Activated CD8-positive, alpha-beta T cell treated with anti-CD3 and anti-CD28 coated beads, Interleukin-2, amount 10 ng/mL, durations not matched to agents 7 days and 5 days (primary cell): ENCODE results near the gene TRIM63. TPM values are rescaled to one million over a fixed set of nuclear protein-coding genes. Genes with fewer than 3 reads are reported as not detected.
A peak's percentile ranks its signal among the peaks of the same experiment; 100 is the strongest.

Experiments used
- ATAC-seq: fragments of 150-1000 bp; cut with Tn5 transposase; one replicate; pipeline ENCODE4 v1.10.0; 2021; ENCODE audit warnings: moderate library complexity
- CTCF ChIA-PET: fragments of 350-600 bp; sonication (Branson Sonifier 250); formaldehyde crosslinking; loops from one replicate; lab custom pipeline; 2021; ENCODE audit warnings: antibody characterized with exemption; lab: Charles Lee
- POLR2A ChIA-PET: fragments of 350-600 bp; sonication (Branson Sonifier 250); formaldehyde crosslinking; loops from one replicate; lab custom pipeline; 2021; ENCODE audit warnings: antibody characterized with exemption; lab: Charles Lee
- DNase-seq: peaks from one replicate; pipeline ENCODE4 v3.0.0-alpha.2; 2020
- H3K27ac Mint-ChIP-seq: one replicate; pipeline ENCODE4 v1.8.0; 2021; ENCODE audit warnings: mild to moderate bottlenecking, mixed read lengths
- H3K27me3 Mint-ChIP-seq: one replicate; pipeline ENCODE4 v1.8.0; 2021; ENCODE audit warnings: low read depth, mixed read lengths
- H3K36me3 Mint-ChIP-seq: one replicate; pipeline ENCODE4 v1.8.0; 2021; ENCODE audit warnings: low read depth, mixed read lengths
- H3K4me1 Mint-ChIP-seq: one replicate; pipeline ENCODE4 v1.8.0; 2021; ENCODE audit warnings: low read depth, mixed read lengths
- H3K4me3 Mint-ChIP-seq: one replicate; pipeline ENCODE4 v1.8.0; 2021; ENCODE audit warnings: mild to moderate bottlenecking, mixed read lengths
- H3K9me3 Mint-ChIP-seq: one replicate; pipeline ENCODE4 v1.8.0; 2022; ENCODE audit warnings: mixed read lengths; ENCODE audit not compliant: insufficient read depth
- total RNA-seq, 2 experiments: library from RNA; stranded (reverse); gene quantifications; one replicate each; pipeline ENCODE4 v1.2.3, GENCODE V29; 2021

The TRIM63 gene
- total RNA-seq, 2 experiments from 2014 or later = 0.23 TPM; not detected in 1

- ATAC-seq = no peak
- CTCF ChIA-PET = no interaction called here
- Mint-ChIP-seq H3K27ac (no peak overlapping the region), H3K4me1 (peaks cover 15% of the 10 kb centered on the region), H3K36me3 (no peaks in the 10 kb centered on the region), H3K4me3 (no peak overlapping the region), H3K27me3 (peaks cover 27% of the 10 kb centered on the region), H3K9me3 (no peaks in the 10 kb centered on the region)
- POLR2A ChIA-PET = no interaction called here
- no peak for DNase-seq
These were observed 36.2 kb downstream of the TRIM63 start for GRCh38 chr1:26031196-26031595.

DNA sequence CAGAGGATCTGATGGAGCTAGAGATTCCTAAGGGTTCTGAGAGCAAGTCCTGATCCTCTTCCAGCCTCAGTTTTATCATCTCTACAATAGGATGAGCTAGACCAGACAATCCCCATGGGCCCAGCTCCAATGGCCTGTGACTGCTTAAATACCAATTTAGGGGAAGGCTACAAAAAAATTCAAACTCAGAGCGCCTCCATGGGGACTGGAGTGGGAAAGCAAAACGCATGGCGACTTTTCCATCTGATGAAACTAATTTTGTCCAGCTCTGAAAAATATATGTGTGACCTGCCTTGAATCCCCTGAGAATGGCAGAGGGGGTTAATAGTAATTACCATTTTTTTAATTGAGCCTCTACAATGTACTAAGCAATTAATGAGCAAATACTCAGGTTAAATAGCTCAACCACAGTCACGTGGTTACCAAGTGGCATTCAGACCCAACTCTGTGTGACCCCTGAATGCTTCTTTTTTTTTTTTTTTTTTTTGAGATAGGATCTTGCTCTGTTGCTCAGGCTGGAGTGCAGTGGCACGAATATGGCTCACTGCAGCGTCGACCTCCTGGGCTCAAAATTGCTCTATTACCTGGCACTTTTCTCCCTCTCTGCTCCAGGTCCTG lies 37.5 kb downstream of the TRIM63 start:
- CTCF ChIA-PET = interaction anchor here (0.9 to 1.5 kb wide), 3 partner anchors 32 to 134 kb away, joined by 3 to 8 read pairs (median 4); partner anchors contain the start of gene PAFAH2
- H3K9me3 Mint-ChIP-seq = no peaks in the 10 kb centered on the region
- POLR2A ChIA-PET = no interaction called here
- H3K4me1 Mint-ChIP-seq = peaks cover 8% of the 10 kb centered on the region
- ATAC-seq (no peak), DNase-seq (no peak)
- H3K27me3 Mint-ChIP-seq = peaks cover 27% of the 10 kb centered on the region
- no peak overlapping the region for H3K27ac Mint-ChIP-seq
- H3K4me3 Mint-ChIP-seq = no peak overlapping the region
- H3K36me3 Mint-ChIP-seq = no peaks in the 10 kb centered on the region

DNA sequence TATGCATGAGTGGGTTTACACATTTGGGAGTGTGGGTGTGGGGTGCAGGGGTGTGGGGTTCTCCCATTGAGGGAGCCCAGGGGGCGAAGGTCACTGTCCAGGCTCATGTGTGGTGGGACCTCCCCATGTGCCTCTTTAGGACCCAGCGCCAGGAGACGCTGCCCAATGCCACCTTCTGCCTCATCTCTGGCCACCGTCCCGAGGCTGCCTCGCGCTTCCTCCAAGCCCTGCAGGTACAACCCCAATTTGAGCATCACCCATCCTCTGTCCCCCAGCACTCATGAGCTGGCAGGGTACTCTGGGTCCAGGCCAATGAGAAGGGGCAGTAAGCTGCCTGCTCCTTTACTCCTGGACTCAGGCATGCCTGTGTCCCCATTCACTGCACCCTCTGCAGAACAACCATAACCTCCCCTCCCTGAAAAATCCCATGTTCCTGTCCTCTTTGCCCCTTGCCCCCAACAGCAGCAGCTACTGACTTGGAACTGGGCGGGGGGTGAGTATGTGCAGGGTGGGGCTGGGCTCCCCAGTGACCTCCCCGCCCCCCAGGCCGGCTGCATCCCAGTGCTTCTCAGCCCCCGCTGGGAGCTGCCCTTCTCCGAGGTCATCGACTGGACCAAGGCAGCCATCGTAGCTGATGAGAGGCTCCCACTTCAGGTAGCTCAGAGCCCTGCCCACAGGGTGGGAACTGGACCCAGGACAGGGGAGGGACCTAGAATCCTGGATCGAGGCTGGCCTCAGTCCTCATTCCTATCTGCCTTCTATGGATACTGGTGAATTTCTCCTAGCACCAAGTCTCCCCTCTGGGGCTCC lies 38.2 kb downstream of the TRIM63 start:
- POLR2A ChIA-PET = no interaction called here
- no peak overlapping the region for H3K4me3 Mint-ChIP-seq
- peaks cover 21% of the 10 kb centered on the region for H3K27me3 Mint-ChIP-seq
- no peak overlapping the region for H3K27ac Mint-ChIP-seq
- H3K9me3 Mint-ChIP-seq = no peaks in the 10 kb centered on the region
- H3K4me1 Mint-ChIP-seq = peaks cover under 1% of the 10 kb centered on the region
- ATAC-seq = no peak
- DNase-seq = no peak
- CTCF ChIA-PET = interaction anchor here (0.9 to 1.5 kb wide), 3 partner anchors 32 to 133 kb away, joined by 3 to 8 read pairs (median 4); partner anchors contain the start of gene PAFAH2
- H3K36me3 Mint-ChIP-seq = no peaks in the 10 kb centered on the region

- no peaks in the 10 kb centered on the region for H3K36me3 Mint-ChIP-seq
- no peaks in the 10 kb centered on the region for H3K4me1 Mint-ChIP-seq
- ATAC-seq (no peak), DNase-seq (no peak)
- H3K27me3 Mint-ChIP-seq = peaks cover 17% of the 10 kb centered on the region
- no peak overlapping the region for H3K27ac Mint-ChIP-seq
- ChIA-PET CTCF (no interaction called here), POLR2A (no interaction called here)
- H3K9me3 Mint-ChIP-seq = no peaks in the 10 kb centered on the region
- H3K4me3 Mint-ChIP-seq = no peak overlapping the region
These were observed 38.9 kb downstream of the TRIM63 start for GRCh38 chr1:26028490-26028980.

DNA sequence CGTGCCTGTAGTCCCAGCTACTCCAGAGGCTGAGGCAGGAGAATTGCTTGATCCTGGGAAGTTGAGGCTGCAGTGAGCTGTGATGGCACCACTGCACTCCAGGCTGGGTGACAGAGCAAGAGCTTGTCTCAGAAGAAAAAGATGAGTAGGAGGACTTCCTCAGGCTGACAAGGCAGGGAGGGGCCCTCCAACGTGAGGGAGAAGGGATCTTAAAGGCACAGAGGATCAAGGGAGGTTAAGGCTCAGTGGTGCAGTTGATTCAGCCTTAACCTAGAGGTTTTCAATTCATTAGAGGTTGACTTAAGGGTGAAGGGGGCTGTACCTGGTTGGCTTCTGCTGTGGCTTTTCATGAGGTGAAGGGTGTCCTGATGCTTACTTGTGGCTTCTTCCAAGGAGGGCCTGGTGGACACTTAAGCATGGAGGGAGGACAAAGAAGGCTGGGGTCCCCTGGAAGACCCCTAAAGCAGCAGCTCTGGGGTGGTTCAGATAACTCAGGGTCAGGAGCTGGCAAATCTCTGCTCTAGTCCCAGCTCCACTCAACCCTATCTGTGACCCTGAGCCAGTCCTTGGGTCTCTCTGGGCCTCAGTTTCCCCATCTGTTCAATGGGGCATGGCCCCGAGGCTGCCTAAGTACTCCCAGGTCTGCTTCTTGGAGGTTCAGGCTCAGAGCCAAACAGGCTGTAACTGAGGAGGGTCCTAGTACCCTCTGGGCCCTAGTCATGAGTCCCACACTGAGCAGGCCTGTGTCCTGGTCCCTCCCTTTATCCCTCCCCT lies 39.5 kb downstream of the TRIM63 start:
- ChIA-PET CTCF (interaction anchor here (1.0 to 1.4 kb wide), 4 partner anchors 17 to 133 kb away, joined by 3 to 4 read pairs (median 3); partner anchors contain the start of gene PAFAH2), POLR2A (no interaction called here)
- Mint-ChIP-seq H3K36me3 (no peaks in the 10 kb centered on the region), H3K27me3 (peaks cover 17% of the 10 kb centered on the region), H3K9me3 (no peaks in the 10 kb centered on the region), H3K27ac (no peak overlapping the region), H3K4me3 (no peak overlapping the region), H3K4me1 (no peaks in the 10 kb centered on the region)
- ATAC-seq = no peak
- DNase-seq = peak; percentile 39

DNA sequence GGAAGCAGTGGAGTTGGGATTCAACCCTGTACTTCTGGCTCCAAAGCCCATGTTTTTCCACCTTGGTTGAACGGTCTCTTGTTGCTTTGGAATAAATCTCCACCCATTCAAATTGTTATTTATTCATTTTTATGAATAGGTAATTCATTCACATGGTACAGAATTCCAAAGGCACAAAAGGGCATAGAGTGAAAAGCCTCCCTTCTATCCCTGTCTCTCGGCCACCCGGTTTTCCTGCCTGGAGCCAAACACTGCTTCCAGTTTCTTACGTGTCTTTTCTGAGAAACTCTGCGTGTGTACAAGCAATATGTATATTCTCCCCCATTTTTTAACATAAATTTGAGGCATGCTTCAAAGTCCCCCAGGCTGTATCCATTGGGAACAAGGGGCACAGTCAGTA lies 41.9 kb downstream of the TRIM63 start:
- Mint-ChIP-seq H3K27me3 (peaks cover 12% of the 10 kb centered on the region), H3K36me3 (no peaks in the 10 kb centered on the region), H3K9me3 (no peaks in the 10 kb centered on the region), H3K4me1 (no peaks in the 10 kb centered on the region), H3K4me3 (no peak overlapping the region), H3K27ac (no peak overlapping the region)
- DNase-seq (no peak), ATAC-seq (no peak)
- CTCF ChIA-PET = no interaction called here
- POLR2A ChIA-PET = no interaction called here

- H3K36me3 Mint-ChIP-seq = no peaks in the 10 kb centered on the region
- no peak for DNase-seq
- no peaks in the 10 kb centered on the region for H3K9me3 Mint-ChIP-seq
- H3K27me3 Mint-ChIP-seq = peaks cover 15% of the 10 kb centered on the region
- ATAC-seq = no peak
- H3K27ac Mint-ChIP-seq = no peak overlapping the region
- ChIA-PET CTCF (no interaction called here), POLR2A (no interaction called here)
- H3K4me3 Mint-ChIP-seq = no peak overlapping the region
- peaks cover 4% of the 10 kb centered on the region for H3K4me1 Mint-ChIP-seq
These were observed 42.4 kb downstream of the TRIM63 start for GRCh38 chr1:26025060-26025459.

DNA sequence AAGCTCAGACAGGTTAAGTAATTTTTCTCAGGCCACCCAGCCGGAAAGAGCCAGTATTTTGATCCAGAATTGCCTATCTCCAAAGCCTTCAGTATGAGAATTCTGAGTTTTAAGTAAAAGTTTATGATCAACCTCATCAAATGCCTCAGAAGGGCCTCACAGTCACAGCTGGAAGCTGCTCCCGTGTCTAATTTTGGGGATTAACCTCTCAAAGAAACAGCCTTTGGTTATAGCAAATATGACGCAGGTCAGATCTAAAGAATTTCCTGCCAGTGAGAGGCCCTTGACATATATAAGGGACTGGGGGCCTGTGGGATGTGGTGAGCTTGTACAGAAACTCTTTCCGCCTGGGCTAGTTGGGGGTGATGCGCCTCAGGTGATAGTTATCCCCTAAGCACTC lies 43.6 kb downstream of the TRIM63 start:
- Mint-ChIP-seq H3K27ac (no peak overlapping the region), H3K4me1 (peaks cover 15% of the 10 kb centered on the region), H3K4me3 (no peak overlapping the region), H3K27me3 (peaks cover 15% of the 10 kb centered on the region), H3K36me3 (no peaks in the 10 kb centered on the region), H3K9me3 (no peaks in the 10 kb centered on the region)
- ChIA-PET CTCF (interaction anchor here (2.6 kb wide), 1 partner anchor 128 kb away, joined by 5 read pairs; no protein-coding TSS in a partner anchor), POLR2A (no interaction called here)
- DNase-seq (no peak), ATAC-seq (no peak)

DNA sequence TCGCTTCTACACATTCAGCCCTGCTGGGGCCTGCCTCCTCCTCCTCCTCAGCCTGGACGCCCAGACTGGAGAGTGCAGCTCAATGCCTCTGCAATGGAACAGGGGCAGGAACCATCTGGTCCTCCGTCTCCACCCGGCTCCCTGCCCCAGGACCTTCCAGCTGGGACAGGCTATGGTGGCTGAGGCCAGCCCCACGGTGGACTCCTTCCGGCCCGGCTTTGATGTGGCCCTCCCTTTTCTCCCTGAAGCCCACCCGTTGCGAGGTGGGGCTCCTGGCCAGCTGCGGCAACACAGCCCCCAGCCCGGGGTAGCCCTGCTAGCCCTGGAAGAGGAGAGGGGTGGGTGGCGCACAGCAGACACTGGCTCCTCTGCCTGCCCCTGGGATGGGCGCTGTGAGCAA lies 44.4 kb downstream of the TRIM63 start:
- ChIA-PET POLR2A (interaction anchor here (1.3 kb wide), 1 partner anchor 203 kb away, joined by 3 read pairs; the partner anchor contains the start of gene MTFR1L), CTCF (interaction anchor here (1.1 to 2.6 kb wide), 2 partner anchors 122 to 127 kb away, joined by 4 to 5 read pairs; no protein-coding TSS in a partner anchor)
- ATAC-seq = no peak
- no peak overlapping the region for H3K27ac Mint-ChIP-seq
- peaks cover 19% of the 10 kb centered on the region for H3K4me1 Mint-ChIP-seq
- no peaks in the 10 kb centered on the region for H3K9me3 Mint-ChIP-seq
- H3K4me3 Mint-ChIP-seq = no peak overlapping the region
- no peak for DNase-seq
- H3K36me3 Mint-ChIP-seq = no peaks in the 10 kb centered on the region
- H3K27me3 Mint-ChIP-seq = peaks cover 18% of the 10 kb centered on the region

GRCh38 chr1:26022404-26022779 lies 45.0 kb downstream of the TRIM63 start:
- CTCF ChIA-PET = interaction anchor here (1.1 to 2.6 kb wide), 2 partner anchors 123 to 127 kb away, joined by 4 to 5 read pairs; no protein-coding TSS in a partner anchor
- Mint-ChIP-seq H3K4me3 (no peak overlapping the region), H3K9me3 (no peaks in the 10 kb centered on the region), H3K27me3 (peaks cover 18% of the 10 kb centered on the region), H3K36me3 (no peaks in the 10 kb centered on the region), H3K4me1 (peaks cover 20% of the 10 kb centered on the region), H3K27ac (no peak overlapping the region)
- no peak for ATAC-seq
- POLR2A ChIA-PET = interaction anchor here (1.3 kb wide), 1 partner anchor 202 kb away, joined by 3 read pairs; the partner anchor contains the start of gene MTFR1L
- no peak for DNase-seq
